Ishikawa (cell line): ENCODE data around the gene PER1.

Experiments
- CEBPB ChIP-seq: IDR thresholded peaks from 2 replicates; pipeline ENCODE4 v1.6.1; 2012
- EP300 ChIP-seq: IDR thresholded peaks from 2 replicates; pipeline ENCODE4 v1.6.1; 2012; ENCODE audit warnings: borderline replicate concordance
- FOXM1 ChIP-seq: IDR thresholded peaks from 2 replicates; pipeline ENCODE4 v1.6.1; 2012; ENCODE audit warnings: low read depth, borderline replicate concordance
- RAD21 ChIP-seq: IDR thresholded peaks from 2 replicates; pipeline ENCODE4 v1.6.1; 2012; ENCODE audit warnings: low read depth
- TAF1 ChIP-seq: IDR thresholded peaks from 2 replicates; pipeline ENCODE4 v1.6.1; 2012; ENCODE audit warnings: low read depth, mild to moderate bottlenecking
- TCF12 ChIP-seq: IDR thresholded peaks from 2 replicates; pipeline ENCODE4 v1.6.1; 2012; ENCODE audit warnings: low read depth
- YY1 ChIP-seq: IDR thresholded peaks from 2 replicates; pipeline ENCODE4 v1.6.1; 2012; ENCODE audit warnings: low read depth
- ZBTB7A ChIP-seq: IDR thresholded peaks from 2 replicates; pipeline ENCODE4 v1.6.1; 2012; ENCODE audit warnings: low read depth
- TF ChIP-seq, protein P1 (sequence below): IDR thresholded peaks from 2 replicates; pipeline ENCODE4 v1.6.1; 2012; ENCODE audit warnings: low read depth, mild to moderate bottlenecking
- TF ChIP-seq, protein P2 (sequence below): IDR thresholded peaks from 2 replicates; pipeline ENCODE4 v1.6.1; 2012

DNA sequence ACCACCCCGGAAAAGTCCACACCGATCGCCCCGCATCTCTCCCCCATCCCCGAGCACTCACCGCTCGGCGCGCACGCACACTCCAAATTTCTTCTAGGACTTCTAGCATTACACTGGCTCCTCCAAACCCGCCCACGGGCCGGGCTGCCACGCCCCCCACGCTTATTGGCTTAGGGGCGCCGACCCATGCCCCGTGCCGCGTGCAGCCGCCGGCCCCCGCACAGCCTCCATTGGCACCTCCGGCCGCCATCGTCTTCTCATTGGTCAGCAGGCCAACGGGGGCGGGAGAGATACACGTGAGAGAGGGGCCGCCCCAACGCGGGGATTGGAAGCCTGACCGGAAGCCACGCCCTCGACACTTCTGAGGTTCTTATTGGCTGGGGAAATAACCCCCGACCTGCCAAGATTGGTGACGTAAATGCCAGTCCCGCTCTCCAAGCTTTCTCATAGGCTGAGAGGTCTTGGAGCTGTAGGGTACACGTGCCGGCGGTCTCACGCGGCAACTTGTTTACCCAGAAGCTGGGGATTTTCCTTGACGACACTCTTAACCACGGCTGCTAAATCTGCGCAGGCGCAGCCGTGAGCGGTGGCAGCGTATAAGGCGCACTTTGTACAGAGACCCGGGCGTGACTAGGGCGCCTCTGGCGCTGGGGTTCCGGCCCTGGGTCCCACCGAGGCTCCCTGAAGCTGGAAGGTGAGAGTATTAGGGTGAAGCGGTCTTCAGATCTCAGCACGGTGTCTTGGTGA, 4.2 kb upstream of the PER1 start:
- no peak for TF ChIP-seq RAD21
- TF ChIP-seq, protein P1, sequence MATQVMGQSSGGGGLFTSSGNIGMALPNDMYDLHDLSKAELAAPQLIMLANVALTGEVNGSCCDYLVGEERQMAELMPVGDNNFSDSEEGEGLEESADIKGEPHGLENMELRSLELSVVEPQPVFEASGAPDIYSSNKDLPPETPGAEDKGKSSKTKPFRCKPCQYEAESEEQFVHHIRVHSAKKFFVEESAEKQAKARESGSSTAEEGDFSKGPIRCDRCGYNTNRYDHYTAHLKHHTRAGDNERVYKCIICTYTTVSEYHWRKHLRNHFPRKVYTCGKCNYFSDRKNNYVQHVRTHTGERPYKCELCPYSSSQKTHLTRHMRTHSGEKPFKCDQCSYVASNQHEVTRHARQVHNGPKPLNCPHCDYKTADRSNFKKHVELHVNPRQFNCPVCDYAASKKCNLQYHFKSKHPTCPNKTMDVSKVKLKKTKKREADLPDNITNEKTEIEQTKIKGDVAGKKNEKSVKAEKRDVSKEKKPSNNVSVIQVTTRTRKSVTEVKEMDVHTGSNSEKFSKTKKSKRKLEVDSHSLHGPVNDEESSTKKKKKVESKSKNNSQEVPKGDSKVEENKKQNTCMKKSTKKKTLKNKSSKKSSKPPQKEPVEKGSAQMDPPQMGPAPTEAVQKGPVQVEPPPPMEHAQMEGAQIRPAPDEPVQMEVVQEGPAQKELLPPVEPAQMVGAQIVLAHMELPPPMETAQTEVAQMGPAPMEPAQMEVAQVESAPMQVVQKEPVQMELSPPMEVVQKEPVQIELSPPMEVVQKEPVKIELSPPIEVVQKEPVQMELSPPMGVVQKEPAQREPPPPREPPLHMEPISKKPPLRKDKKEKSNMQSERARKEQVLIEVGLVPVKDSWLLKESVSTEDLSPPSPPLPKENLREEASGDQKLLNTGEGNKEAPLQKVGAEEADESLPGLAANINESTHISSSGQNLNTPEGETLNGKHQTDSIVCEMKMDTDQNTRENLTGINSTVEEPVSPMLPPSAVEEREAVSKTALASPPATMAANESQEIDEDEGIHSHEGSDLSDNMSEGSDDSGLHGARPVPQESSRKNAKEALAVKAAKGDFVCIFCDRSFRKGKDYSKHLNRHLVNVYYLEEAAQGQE: no peak
- TF ChIP-seq ZBTB7A: no peak
- no peak for TF ChIP-seq CEBPB
- no peak for TF ChIP-seq YY1
- TF ChIP-seq, protein P2, sequence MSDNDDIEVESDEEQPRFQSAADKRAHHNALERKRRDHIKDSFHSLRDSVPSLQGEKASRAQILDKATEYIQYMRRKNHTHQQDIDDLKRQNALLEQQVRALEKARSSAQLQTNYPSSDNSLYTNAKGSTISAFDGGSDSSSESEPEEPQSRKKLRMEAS: peak; percentile 98
- TF ChIP-seq EP300: no peak
- no peak for TF ChIP-seq TCF12
- no peak; the same call in 1 of the 2 replicates for TF ChIP-seq TAF1
- no peak for TF ChIP-seq FOXM1
